OCI-LY7 (cell line): ENCODE results near the gene TMEM178B.

ENCODE experiments used
- EZH2phosphoT487 ChIP-seq: fragments of 200-600 bp; sonication (generic); IDR thresholded peaks from 2 replicates; pipeline ENCODE4 v1.6.1; 2018; ENCODE audit warnings: low read depth, borderline replicate concordance, mild to moderate bottlenecking, mixed run types, antibody characterized with exemption, low read length, moderate library complexity, mixed read lengths
- TF ChIP-seq, protein P1 (sequence below): fragments of 200-600 bp; sonication (generic); conservative IDR thresholded peaks from 2 replicates; pipeline ENCODE4 v1.5.1; 2014; ENCODE audit warnings: mild to moderate bottlenecking, antibody characterized with exemption, low read length, moderate library complexity, mixed read lengths

DNA sequence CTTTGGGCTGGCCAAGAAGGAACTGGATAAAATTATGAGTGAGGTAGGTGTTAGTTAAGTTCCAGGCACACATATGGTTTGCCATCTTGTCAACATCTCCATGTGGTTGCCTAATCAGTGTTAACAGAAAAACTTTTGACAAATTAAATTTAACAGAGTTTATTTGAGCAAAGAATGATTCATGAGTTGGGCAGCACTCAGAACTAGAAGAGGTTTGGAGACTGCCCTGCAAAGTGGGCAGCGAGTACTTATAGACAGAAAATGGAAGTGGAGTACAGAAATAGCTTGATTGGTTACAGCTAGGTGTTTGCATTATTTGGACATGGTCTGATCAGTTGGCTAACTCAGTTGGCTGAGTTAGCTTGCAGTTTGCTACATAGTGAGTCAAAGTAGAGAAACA lies 439.9 kb downstream of the TMEM178B start:
- TF ChIP-seq, protein P1, sequence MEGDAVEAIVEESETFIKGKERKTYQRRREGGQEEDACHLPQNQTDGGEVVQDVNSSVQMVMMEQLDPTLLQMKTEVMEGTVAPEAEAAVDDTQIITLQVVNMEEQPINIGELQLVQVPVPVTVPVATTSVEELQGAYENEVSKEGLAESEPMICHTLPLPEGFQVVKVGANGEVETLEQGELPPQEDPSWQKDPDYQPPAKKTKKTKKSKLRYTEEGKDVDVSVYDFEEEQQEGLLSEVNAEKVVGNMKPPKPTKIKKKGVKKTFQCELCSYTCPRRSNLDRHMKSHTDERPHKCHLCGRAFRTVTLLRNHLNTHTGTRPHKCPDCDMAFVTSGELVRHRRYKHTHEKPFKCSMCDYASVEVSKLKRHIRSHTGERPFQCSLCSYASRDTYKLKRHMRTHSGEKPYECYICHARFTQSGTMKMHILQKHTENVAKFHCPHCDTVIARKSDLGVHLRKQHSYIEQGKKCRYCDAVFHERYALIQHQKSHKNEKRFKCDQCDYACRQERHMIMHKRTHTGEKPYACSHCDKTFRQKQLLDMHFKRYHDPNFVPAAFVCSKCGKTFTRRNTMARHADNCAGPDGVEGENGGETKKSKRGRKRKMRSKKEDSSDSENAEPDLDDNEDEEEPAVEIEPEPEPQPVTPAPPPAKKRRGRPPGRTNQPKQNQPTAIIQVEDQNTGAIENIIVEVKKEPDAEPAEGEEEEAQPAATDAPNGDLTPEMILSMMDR = no peak
- no peak for TF ChIP-seq EZH2phosphoT487
